Activated CD4-positive, alpha-beta T cell treated with anti-CD3 and anti-CD28 coated beads, Interleukin-2, amount 10 ng/mL, durations not matched to agents 24 days and 14 days (primary cell): Measurements from ENCODE around the gene FAAP20. TPM values are rescaled to one million over a fixed set of nuclear protein-coding genes. Genes with fewer than 3 reads are reported as not detected.
"Not testable (repeated sequence)": the region's sequence is repeated elsewhere in the genome, so short reads cannot be mapped to it uniquely, and the experiment has no call there.

Source experiments
- DNase-seq: peaks from one replicate; pipeline ENCODE4 v3.0.0; 2022
- H3K27ac Mint-ChIP-seq: one replicate; pipeline ENCODE4 v1.8.0; 2022; ENCODE audit warnings: mild to moderate bottlenecking, mixed read lengths
- H3K27me3 Mint-ChIP-seq: one replicate; pipeline ENCODE4 v1.8.0; 2022; ENCODE audit warnings: mixed read lengths
- H3K36me3 Mint-ChIP-seq: one replicate; pipeline ENCODE4 v1.8.0; 2022; ENCODE audit warnings: low read depth, mild to moderate bottlenecking, mixed read lengths
- H3K4me1 Mint-ChIP-seq: one replicate; pipeline ENCODE4 v1.8.0; 2021; ENCODE audit warnings: mixed read lengths
- H3K4me3 Mint-ChIP-seq: one replicate; pipeline ENCODE4 v1.8.0; 2022; ENCODE audit warnings: mild to moderate bottlenecking, moderate library complexity, mixed read lengths
- H3K9me3 Mint-ChIP-seq: one replicate; pipeline ENCODE4 v1.8.0; 2021; ENCODE audit warnings: mixed read lengths
- intact Hi-C: fragments of 100-400 bp; cut with micrococcal nuclease; formaldehyde crosslinking; loops from one replicate; pipeline ENCODE4 v1.15.1; 2023
- total RNA-seq: library from RNA; stranded (reverse); gene quantifications from 2 replicates; pipeline ENCODE4 v1.2.3, GENCODE V29; 2022

Gene FAAP20
- total RNA-seq, 1 donor from 2014 or later: 60.3 TPM

DNA sequence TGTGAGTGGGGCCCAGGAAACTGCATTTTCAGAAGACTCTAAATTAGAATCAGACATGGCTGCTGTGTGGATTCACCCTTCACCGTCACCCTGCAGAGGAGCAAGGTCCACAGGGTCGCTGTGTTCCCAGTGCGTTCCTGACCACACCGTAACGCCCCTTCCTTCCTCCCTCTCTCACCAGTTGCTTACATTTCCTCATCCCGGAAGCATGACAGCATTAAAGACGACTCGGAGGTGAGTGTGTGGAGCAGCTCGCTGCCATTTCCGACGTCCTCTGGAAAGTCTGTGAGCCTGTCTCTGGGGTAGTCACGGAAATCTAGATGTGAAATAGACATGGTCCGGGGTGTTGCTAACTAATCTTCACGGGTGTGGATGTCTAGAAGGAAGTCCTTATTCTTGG is 45.9 kb downstream of the FAAP20 start:
- DNase-seq: peak; percentile 87
- no peak overlapping the region for H3K4me3 Mint-ChIP-seq
- H3K27ac Mint-ChIP-seq: no peak overlapping the region
- H3K9me3 Mint-ChIP-seq: no peaks in the 10 kb centered on the region
- intact Hi-C loops: no loop called here
- H3K36me3 Mint-ChIP-seq: no peaks in the 10 kb centered on the region
- H3K27me3 Mint-ChIP-seq: no peaks in the 10 kb centered on the region
- H3K4me1 Mint-ChIP-seq: peaks cover 3% of the 10 kb centered on the region

GRCh38 chr1:2147869-2148268 is 46.7 kb downstream of the FAAP20 start:
- intact Hi-C loops: not testable (repeated sequence)

DNA sequence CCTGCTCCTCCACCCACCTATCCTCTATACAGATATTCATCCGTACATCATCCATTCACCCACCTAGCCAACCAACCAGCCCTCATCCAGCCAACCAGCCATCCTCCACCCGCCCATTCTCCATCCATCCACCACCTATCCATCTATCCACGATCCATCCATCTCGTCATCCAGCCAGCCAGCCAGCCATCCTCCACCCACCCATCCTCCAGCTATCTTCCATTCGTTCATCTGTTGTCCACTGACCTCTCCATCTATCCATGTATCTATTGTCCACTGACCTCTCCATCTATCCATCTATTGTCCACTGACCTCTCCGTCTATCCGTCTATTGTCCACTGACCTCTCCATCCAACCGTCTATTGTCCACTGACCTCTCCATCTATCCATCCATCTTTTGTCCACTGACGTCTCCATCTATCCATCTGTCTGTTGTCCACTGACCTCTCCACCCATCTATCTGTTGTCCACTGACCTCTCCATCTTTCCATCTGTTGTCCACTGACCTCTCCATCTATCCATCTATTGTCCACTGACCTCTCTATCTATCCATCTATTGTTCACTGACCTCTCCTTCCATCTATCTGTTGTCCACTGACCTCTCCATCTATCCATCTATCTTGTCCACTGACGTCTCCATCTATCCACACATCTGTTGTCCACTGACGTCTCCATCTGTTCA is 47.6 kb downstream of the FAAP20 start:
- Mint-ChIP-seq H3K36me3 (no peaks in the 10 kb centered on the region), H3K9me3 (no peaks in the 10 kb centered on the region), H3K4me3 (no peak overlapping the region), H3K27me3 (no peaks in the 10 kb centered on the region), H3K4me1 (no peaks in the 10 kb centered on the region), H3K27ac (no peak overlapping the region)
- no peak for DNase-seq
- intact Hi-C loops: no loop called here

More at GRCh38 chr1:2147869-2148268, 46.7 kb downstream of the FAAP20 start:
- not testable (repeated sequence) for H3K27me3 Mint-ChIP-seq, H3K9me3 Mint-ChIP-seq, H3K4me3 Mint-ChIP-seq, H3K4me1 Mint-ChIP-seq, H3K36me3 Mint-ChIP-seq, H3K27ac Mint-ChIP-seq, DNase-seq

- Mint-ChIP-seq H3K27ac (no peak overlapping the region), H3K36me3 (no peaks in the 10 kb centered on the region), H3K9me3 (no peaks in the 10 kb centered on the region), H3K4me1 (no peaks in the 10 kb centered on the region), H3K4me3 (no peak overlapping the region), H3K27me3 (no peaks in the 10 kb centered on the region)
- peak; percentile 73 for DNase-seq
- intact Hi-C loops: no loop called here
Observed at GRCh38 chr1:2145946-2146835, 48.4 kb downstream of the FAAP20 start.

GRCh38 chr1:2144501-2145090 is 50.0 kb downstream of the FAAP20 start:
- Mint-ChIP-seq H3K4me3 (no peak overlapping the region), H3K36me3 (no peaks in the 10 kb centered on the region), H3K9me3 (no peaks in the 10 kb centered on the region), H3K27ac (no peak overlapping the region), H3K4me1 (peaks cover 6% of the 10 kb centered on the region), H3K27me3 (no peaks in the 10 kb centered on the region)
- no peak for DNase-seq
- intact Hi-C loops: no loop called here

DNA sequence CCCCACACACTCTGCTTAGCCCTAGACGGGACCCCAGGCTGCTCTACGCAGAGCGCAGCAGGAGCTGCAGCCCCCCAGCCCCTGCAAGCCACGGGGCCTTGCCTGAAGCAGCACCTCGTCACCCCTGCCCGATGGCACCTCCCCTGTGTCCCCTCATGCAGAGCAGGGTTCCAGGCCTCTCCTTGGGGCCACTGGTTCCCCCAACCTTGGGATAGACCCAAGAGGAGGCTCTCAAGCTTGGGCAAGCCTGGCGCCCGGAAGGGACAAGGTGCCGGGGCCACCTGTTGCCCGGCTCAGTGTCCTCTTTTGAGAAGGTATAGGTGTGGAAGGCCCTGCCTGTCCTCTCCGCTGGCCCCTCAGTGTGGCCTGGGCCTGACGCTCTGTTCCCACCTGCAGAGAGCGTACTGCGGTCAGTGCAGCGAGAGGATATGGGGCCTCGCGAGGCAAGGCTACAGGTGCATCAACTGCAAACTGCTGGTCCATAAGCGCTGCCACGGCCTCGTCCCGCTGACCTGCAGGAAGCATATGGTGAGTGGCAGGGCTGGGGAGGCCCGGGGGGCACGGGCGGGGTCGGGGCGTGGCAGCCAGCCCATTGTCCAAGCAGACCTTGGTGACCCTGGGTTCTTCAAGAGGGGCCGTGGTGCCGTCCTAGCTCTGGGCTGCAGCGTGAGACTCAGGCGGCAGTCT is 50.6 kb downstream of the FAAP20 start:
- no peaks in the 10 kb centered on the region for H3K36me3 Mint-ChIP-seq
- H3K4me3 Mint-ChIP-seq: no peak overlapping the region
- no peak overlapping the region for H3K27ac Mint-ChIP-seq
- peaks cover 6% of the 10 kb centered on the region for H3K4me1 Mint-ChIP-seq
- no peaks in the 10 kb centered on the region for H3K27me3 Mint-ChIP-seq
- no peaks in the 10 kb centered on the region for H3K9me3 Mint-ChIP-seq
- DNase-seq: no peak
- intact Hi-C loops: no loop called here

GRCh38 chr1:2141025-2141424 is 53.5 kb downstream of the FAAP20 start:
- H3K27ac Mint-ChIP-seq: no peak overlapping the region
- no peaks in the 10 kb centered on the region for H3K36me3 Mint-ChIP-seq
- peaks cover 6% of the 10 kb centered on the region for H3K4me1 Mint-ChIP-seq
- peaks cover 2% of the 10 kb centered on the region for H3K27me3 Mint-ChIP-seq
- no peak overlapping the region for H3K4me3 Mint-ChIP-seq
- H3K9me3 Mint-ChIP-seq: no peaks in the 10 kb centered on the region
- no peak for DNase-seq
- intact Hi-C loops: no loop called here

Other genes starting within 250 kb of the FAAP20 start
- gene CFAP74, start 191.0 kb downstream of the FAAP20 start, total RNA-seq: not detected in 2 replicates
- gene GABRD, start 175.4 kb downstream of the FAAP20 start, total RNA-seq: not detected in 2 replicates
- gene PRKCZ, start 144.4 kb downstream of the FAAP20 start, total RNA-seq: 2.5 and 3.0 TPM in 2 replicates
- gene SKI, start 33.5 kb upstream of the FAAP20 start, total RNA-seq: 40.7 and 41.1 TPM in 2 replicates
- gene MORN1, start 196.8 kb upstream of the FAAP20 start, total RNA-seq: 9.0 and 11.1 TPM in 2 replicates
- gene RER1, start 197.1 kb upstream of the FAAP20 start, total RNA-seq: 164 and 171 TPM in 2 replicates
- gene PEX10, start 217.8 kb upstream of the FAAP20 start, total RNA-seq: 22.3 and 24.2 TPM in 2 replicates